Activated CD4-positive, alpha-beta T cell treated with anti-CD3 and anti-CD28 coated beads, Interleukin-2, amount 10 ng/mL, durations not matched to agents 24 days and 14 days (primary cell): ENCODE data around the gene CYP4A22. TPM values are rescaled to one million over a fixed set of nuclear protein-coding genes. Genes with fewer than 3 reads are reported as not detected.
"Not testable (repeated sequence)": the region's sequence is repeated elsewhere in the genome, so short reads cannot be mapped to it uniquely, and the experiment has no call there.

Experiments
- DNase-seq: peaks from one replicate; pipeline ENCODE4 v3.0.0; 2022
- H3K27ac Mint-ChIP-seq: one replicate; pipeline ENCODE4 v1.8.0; 2022; ENCODE audit warnings: mild to moderate bottlenecking, mixed read lengths
- H3K27me3 Mint-ChIP-seq: one replicate; pipeline ENCODE4 v1.8.0; 2022; ENCODE audit warnings: mixed read lengths
- H3K36me3 Mint-ChIP-seq: one replicate; pipeline ENCODE4 v1.8.0; 2022; ENCODE audit warnings: low read depth, mild to moderate bottlenecking, mixed read lengths
- H3K4me1 Mint-ChIP-seq: one replicate; pipeline ENCODE4 v1.8.0; 2021; ENCODE audit warnings: mixed read lengths
- H3K4me3 Mint-ChIP-seq: one replicate; pipeline ENCODE4 v1.8.0; 2022; ENCODE audit warnings: mild to moderate bottlenecking, moderate library complexity, mixed read lengths
- H3K9me3 Mint-ChIP-seq: one replicate; pipeline ENCODE4 v1.8.0; 2021; ENCODE audit warnings: mixed read lengths
- intact Hi-C: fragments of 100-400 bp; cut with micrococcal nuclease; formaldehyde crosslinking; loops from one replicate; pipeline ENCODE4 v1.15.1; 2023
- total RNA-seq: library from RNA; stranded (reverse); gene quantifications from 2 replicates; pipeline ENCODE4 v1.2.3, GENCODE V29; 2022

The CYP4A22 gene
- not detected in 2 replicates for total RNA-seq

GRCh38 chr1:47137198-47137597 is at the start of gene CYP4A22:
Gene CYP4A22, plus strand, starts transcription at chr1:47137441. Its CDS starts 45 bp downstream, at chr1:47137486.
- Mint-ChIP-seq H3K4me1 (no peaks in the 10 kb centered on the region), H3K9me3 (no peaks in the 10 kb centered on the region), H3K36me3 (no peaks in the 10 kb centered on the region), H3K27ac (no peak within 1 kb of the TSS), H3K4me3 (no peak within 1 kb of the TSS), H3K27me3 (peaks cover 4% of the 10 kb centered on the region)
- intact Hi-C loops = no loop called here
- DNase-seq = no peak

- intact Hi-C loops, H3K4me1 Mint-ChIP-seq, H3K36me3 Mint-ChIP-seq, H3K27me3 Mint-ChIP-seq, H3K9me3 Mint-ChIP-seq, H3K27ac Mint-ChIP-seq, H3K4me3 Mint-ChIP-seq: not testable (repeated sequence)
- DNase-seq = peak; percentile 79
Observed at GRCh38 chr1:47089356-47089755, 47.9 kb upstream of the CYP4A22 start.

GRCh38 chr1:47091476-47091875 is 45.8 kb upstream of the CYP4A22 start:
- H3K27me3 Mint-ChIP-seq, H3K27ac Mint-ChIP-seq, H3K4me3 Mint-ChIP-seq, H3K36me3 Mint-ChIP-seq, intact Hi-C loops, DNase-seq, H3K4me1 Mint-ChIP-seq, H3K9me3 Mint-ChIP-seq: not testable (repeated sequence)

GRCh38 chr1:47104816-47105215 is 32.4 kb upstream of the CYP4A22 start:
- H3K9me3 Mint-ChIP-seq = peaks cover 12% of the 10 kb centered on the region
- intact Hi-C loops = no loop called here
- H3K36me3 Mint-ChIP-seq = peaks cover 2% of the 10 kb centered on the region
- peaks cover 4% of the 10 kb centered on the region for H3K27me3 Mint-ChIP-seq
- H3K4me1 Mint-ChIP-seq = no peaks in the 10 kb centered on the region
- DNase-seq = no peak
- no peak overlapping the region for H3K27ac Mint-ChIP-seq
- H3K4me3 Mint-ChIP-seq = no peak overlapping the region

- no peak overlapping the region for H3K4me3 Mint-ChIP-seq
- intact Hi-C loops = no loop called here
- DNase-seq = no peak
- no peak overlapping the region for H3K27ac Mint-ChIP-seq
- H3K27me3 Mint-ChIP-seq = peaks cover 4% of the 10 kb centered on the region
- H3K36me3 Mint-ChIP-seq = peaks cover 2% of the 10 kb centered on the region
- no peaks in the 10 kb centered on the region for H3K4me1 Mint-ChIP-seq
- H3K9me3 Mint-ChIP-seq = peaks cover 12% of the 10 kb centered on the region
Observed at GRCh38 chr1:47106792-47107191, 30.4 kb upstream of the CYP4A22 start.

GRCh38 chr1:47107851-47108574 is 29.2 kb upstream of the CYP4A22 start:
- H3K4me3 Mint-ChIP-seq, H3K9me3 Mint-ChIP-seq, H3K36me3 Mint-ChIP-seq, DNase-seq, H3K27ac Mint-ChIP-seq, H3K4me1 Mint-ChIP-seq, H3K27me3 Mint-ChIP-seq, intact Hi-C loops: not testable (repeated sequence)

GRCh38 chr1:47109482-47109881 is 27.8 kb upstream of the CYP4A22 start:
- DNase-seq, H3K27ac Mint-ChIP-seq, H3K9me3 Mint-ChIP-seq, H3K4me3 Mint-ChIP-seq, H3K27me3 Mint-ChIP-seq, H3K4me1 Mint-ChIP-seq, H3K36me3 Mint-ChIP-seq, intact Hi-C loops: not testable (repeated sequence)

GRCh38 chr1:47113178-47113577 is 24.1 kb upstream of the CYP4A22 start:
- intact Hi-C loops = no loop called here
- Mint-ChIP-seq H3K27me3 (peaks cover 2% of the 10 kb centered on the region), H3K4me3 (no peak overlapping the region), H3K36me3 (no peaks in the 10 kb centered on the region), H3K9me3 (peaks cover 6% of the 10 kb centered on the region), H3K4me1 (no peaks in the 10 kb centered on the region), H3K27ac (no peak overlapping the region)
- DNase-seq = no peak

- intact Hi-C loops, H3K36me3 Mint-ChIP-seq, H3K27ac Mint-ChIP-seq, H3K4me3 Mint-ChIP-seq, H3K4me1 Mint-ChIP-seq, H3K9me3 Mint-ChIP-seq, DNase-seq, H3K27me3 Mint-ChIP-seq: not testable (repeated sequence)
Observed at GRCh38 chr1:47121039-47121438, 16.2 kb upstream of the CYP4A22 start.

- DNase-seq, H3K27ac Mint-ChIP-seq, H3K9me3 Mint-ChIP-seq, H3K4me1 Mint-ChIP-seq, H3K36me3 Mint-ChIP-seq, H3K4me3 Mint-ChIP-seq, intact Hi-C loops, H3K27me3 Mint-ChIP-seq: not testable (repeated sequence)
Observed at GRCh38 chr1:47124834-47125233, 12.4 kb upstream of the CYP4A22 start.

GRCh38 chr1:47126997-47127396 is 10.2 kb upstream of the CYP4A22 start:
- DNase-seq, H3K4me1 Mint-ChIP-seq, H3K9me3 Mint-ChIP-seq, H3K4me3 Mint-ChIP-seq, H3K27me3 Mint-ChIP-seq, H3K27ac Mint-ChIP-seq, intact Hi-C loops, H3K36me3 Mint-ChIP-seq: not testable (repeated sequence)

- Mint-ChIP-seq H3K36me3 (no peaks in the 10 kb centered on the region), H3K9me3 (no peaks in the 10 kb centered on the region), H3K27me3 (no peaks in the 10 kb centered on the region), H3K27ac (no peak overlapping the region), H3K4me3 (no peak overlapping the region), H3K4me1 (no peaks in the 10 kb centered on the region)
- intact Hi-C loops = no loop called here
- no peak for DNase-seq
Observed at GRCh38 chr1:47128221-47128620, 9.0 kb upstream of the CYP4A22 start.

- H3K27ac Mint-ChIP-seq, H3K27me3 Mint-ChIP-seq, H3K4me3 Mint-ChIP-seq, DNase-seq, intact Hi-C loops, H3K36me3 Mint-ChIP-seq, H3K9me3 Mint-ChIP-seq, H3K4me1 Mint-ChIP-seq: not testable (repeated sequence)
Observed at GRCh38 chr1:47128854-47129253, 8.4 kb upstream of the CYP4A22 start.

- H3K4me3 Mint-ChIP-seq, H3K27ac Mint-ChIP-seq, H3K27me3 Mint-ChIP-seq, H3K36me3 Mint-ChIP-seq, H3K4me1 Mint-ChIP-seq, DNase-seq, H3K9me3 Mint-ChIP-seq, intact Hi-C loops: not testable (repeated sequence)
Observed at GRCh38 chr1:47129489-47130230, 7.6 kb upstream of the CYP4A22 start.
